HUDEP-2 (cell line): ENCODE data around the gene KCNK6.
"Not testable (repeated sequence)": the region's sequence is repeated elsewhere in the genome, so short reads cannot be mapped to it uniquely, and the experiment has no call there.

Experiments used
- DNase-seq, 76 experiments: peaks; one replicate each; lab custom pipeline; 2025; ENCODE audit not compliant: unreplicated experiment in 76 of 76; lab: John Stamatoyannopoulos, UW

Gene KCNK6

DNA sequence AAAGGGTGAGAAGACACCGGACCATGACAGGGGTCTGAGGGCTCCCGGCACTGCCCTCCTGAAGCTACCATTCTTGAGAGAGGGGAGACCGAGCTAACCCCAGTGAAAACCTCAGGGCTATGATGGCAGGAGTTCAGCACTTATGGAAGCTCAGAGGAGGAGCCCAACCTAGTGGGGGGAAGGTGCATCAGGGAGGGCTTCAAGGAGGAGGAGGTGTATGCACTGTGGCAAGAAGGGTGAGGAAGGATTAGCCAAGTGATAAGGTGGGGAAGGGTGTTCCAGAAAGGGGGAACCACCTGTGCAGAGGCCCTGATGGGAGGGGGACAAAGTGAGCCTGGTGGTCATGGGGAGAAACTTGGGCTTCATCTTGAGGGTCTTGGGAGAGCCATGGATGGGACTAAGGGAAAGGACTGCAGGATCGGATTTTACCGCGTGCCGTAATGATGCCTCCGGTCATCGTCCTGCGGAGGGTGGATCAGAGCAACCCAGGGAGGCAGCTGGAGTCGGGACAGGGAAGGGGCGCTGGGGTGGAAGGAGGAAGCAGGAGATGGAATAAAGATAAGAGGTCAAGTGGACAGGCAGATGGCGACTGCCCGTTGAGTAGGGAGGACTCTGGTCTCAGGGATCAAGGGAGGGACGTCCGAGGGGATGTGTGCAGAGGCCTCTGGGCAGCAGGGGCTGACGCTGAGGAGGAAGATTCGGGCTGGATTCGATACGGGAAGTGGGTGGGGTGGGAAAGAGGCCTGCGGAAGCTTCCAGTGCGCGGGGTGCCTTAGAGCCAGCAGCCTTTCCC lies 41.4 kb downstream of the KCNK6 start:
- DNase-seq = no peak

DNA sequence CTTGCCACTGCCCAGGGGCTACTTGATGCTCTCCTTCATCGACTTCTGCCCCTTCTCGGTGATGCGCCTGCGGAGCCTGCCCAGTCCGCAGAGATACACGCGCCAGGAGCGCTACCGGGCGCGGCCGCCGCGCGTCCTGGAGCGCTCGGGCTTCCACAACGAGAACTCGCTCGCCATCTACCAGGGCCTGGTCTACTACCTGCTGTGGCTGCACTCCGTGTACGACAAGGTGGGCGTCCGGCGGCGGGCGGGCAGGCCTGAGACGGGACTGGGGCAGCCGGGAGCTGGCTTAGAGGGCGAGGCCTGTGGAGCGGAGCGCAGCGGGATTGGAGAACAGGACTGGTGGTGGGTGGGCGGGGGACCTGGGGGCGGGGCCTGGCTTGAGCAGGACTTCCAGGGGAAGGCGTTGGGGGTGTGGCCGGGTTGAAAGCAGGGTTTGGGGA lies 42.0 kb downstream of the KCNK6 start:
- peak in 66 of 76 experiments; percentile 28 to 90 (median 73) for DNase-seq

DNA sequence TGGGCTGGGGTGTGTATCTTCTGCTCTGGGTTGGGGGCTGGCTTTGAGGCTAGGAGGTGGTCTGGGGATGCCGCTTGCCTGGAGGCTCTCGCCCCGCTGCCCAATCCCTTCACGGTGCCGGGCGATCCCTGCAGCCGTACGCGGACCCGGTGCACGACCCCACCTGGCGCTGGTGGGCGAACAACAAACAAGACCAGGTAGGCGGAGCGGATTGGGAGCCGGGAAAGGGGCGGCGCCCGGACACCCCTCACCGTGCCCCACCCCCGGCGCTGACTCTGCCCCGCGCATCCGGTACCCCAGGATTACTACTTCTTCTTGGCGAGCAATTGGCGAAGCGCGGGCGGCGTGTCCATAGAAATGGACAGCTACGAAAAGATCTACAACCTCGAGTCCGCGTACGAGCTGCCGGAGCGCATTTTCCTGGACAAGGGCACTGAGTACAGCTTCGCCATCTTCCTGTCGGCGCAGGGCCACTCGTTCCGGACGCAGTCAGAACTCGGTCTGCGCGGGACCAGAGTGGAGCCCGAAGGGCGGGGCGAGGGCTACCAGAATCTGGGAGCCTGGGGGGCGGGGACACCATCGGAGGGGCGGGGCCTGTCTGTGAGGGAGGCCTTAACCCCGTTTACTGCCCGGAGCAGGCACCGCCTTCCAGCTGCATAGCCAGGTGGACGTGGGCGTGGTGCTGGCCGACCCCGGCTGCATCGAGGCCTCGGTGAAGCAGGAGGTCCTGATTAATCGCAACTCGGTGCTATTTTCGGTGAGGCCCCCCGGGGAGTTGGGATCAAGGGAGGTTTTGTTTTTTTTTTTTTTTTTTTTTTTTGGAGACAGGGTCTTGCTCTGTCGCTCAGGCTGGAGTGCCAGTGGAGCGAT lies 42.7 kb downstream of the KCNK6 start:
- DNase-seq = peak in 69 of 76 experiments; percentile 21 to 97 (median 76)

DNA sequence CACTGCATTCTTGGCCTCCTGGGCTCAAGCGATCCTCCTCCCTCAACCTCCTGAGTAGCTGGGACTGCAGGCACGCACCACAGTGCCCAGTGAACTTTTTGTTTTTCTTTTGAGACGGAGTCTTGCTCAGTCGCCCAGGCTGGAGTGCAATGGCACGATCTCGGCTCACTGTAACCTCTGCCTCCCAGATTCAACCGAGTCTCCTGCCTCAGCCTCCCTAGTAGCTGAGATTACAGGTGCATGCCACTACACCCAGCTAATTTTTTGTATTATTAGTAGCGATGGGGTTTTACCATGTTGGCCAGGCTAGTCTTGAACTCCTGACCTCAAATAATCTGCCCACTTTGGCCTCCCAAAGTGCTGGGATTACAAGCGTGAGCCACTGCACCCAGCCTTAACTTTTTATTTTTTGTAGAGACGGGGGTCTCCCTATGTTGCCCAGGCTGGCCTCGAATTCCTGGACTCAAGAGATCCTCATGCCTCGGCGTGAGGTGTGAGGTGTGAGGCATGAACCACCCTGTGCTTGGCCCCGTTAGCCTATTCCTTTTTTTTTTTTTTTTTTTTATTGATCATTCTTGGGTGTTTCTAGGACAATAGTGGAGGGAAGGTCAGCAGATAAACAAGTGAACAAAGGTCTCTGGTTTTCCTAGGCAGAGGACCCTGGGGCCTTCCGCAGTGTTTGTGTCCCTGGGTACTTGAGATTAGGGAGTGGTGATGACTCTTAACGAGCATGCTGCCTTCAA lies 43.5 kb downstream of the KCNK6 start:
- DNase-seq = not testable (repeated sequence)

DNA sequence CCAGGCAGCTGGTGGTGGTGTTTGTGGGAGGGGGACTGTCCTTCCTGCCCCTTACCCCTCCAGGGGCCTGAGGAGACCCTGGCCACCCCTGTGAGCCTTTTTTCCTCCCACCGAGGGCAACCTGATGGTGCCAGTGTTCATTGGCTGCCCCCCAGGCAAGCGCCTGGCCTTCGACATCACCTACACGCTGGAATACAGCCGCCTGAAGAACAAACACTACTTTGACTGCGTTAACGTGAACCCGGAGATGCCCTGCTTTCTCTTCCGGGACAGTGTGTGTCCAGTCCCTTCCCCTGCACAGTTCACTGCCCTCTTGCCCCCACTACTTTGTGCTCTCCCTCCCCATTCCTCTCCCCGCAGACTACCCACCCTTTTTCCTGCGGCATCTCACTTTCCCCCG lies 47.4 kb downstream of the KCNK6 start:
- DNase-seq = no peak

DNA sequence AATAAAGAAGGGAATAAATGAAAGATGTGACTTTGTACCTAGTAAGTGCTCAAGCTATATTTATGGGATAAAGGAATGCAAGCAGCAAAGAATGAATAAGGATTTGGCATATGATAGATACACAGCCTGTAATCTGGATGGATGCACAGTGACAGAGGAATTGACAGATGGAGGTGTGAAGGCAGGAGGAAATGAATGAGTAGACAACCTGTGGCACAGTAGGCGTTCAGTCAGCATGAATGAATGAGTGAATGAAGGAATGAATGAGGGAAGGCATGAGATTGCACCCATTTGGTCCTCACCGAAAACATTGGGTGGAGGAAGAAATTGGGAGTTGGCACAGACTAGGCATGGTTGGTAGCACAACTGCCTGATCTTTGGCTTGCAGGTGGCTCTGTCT lies 49.9 kb downstream of the KCNK6 start:
- no peak for DNase-seq

DNA sequence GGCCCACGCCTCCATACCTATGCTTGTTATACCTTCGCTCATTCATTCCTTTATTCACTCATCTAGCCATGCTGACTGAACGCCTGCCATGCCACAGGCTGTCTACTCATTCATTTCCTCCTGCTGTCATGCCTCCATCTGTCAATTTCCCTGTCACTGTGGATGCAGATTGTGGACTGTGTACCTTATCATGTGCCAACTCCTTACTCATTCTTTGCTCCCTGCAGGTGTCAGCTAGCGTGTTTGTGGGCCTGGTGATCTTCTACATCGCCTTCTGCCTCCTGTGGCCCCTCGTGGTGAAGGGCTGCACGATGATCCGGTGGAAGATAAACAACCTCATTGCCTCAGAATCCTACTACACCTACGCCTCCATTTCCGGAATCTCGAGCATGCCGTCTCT lies 50.7 kb downstream of the KCNK6 start:
- no peak for DNase-seq

DNA sequence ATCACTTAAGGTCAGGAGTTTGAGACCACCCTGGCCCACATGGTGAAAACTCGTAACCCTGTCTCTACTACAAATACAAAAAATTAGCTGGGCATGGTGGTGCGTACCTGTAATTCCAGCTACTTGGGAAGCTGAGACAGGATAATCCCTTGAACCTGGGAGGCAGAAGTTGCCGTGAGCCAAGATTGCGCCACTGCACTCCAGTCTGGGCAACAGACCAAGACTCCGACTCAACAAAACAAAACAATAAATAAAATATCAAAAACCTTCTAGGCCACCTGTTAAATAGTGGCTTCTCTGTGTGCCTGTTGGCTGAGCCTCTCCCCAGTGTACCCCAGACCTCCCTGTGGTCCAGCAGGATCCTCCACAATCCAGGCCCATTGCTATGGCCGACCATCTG lies 51.4 kb downstream of the KCNK6 start:
- no peak for DNase-seq

DNA sequence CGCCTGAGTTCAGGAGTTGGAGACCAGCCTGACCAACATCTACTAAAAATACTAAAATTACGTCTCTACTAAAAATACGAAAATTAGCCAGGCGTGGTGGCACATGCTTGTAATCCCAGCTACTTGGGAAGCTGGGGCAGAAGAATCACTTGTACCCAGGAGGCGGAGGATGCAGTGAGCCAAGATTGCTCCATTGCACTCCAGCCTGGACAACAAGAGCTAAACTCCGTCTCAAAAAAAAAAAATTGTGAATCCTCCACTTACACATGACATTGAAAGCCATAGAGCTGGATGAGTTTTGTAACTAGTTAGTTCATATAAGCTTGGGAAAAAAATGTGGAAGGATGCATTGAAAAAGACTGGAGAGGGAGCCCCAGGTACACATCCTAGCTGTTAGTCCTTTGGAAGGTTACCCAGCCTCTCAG lies 54.3 kb downstream of the KCNK6 start:
- no peak for DNase-seq

DNA sequence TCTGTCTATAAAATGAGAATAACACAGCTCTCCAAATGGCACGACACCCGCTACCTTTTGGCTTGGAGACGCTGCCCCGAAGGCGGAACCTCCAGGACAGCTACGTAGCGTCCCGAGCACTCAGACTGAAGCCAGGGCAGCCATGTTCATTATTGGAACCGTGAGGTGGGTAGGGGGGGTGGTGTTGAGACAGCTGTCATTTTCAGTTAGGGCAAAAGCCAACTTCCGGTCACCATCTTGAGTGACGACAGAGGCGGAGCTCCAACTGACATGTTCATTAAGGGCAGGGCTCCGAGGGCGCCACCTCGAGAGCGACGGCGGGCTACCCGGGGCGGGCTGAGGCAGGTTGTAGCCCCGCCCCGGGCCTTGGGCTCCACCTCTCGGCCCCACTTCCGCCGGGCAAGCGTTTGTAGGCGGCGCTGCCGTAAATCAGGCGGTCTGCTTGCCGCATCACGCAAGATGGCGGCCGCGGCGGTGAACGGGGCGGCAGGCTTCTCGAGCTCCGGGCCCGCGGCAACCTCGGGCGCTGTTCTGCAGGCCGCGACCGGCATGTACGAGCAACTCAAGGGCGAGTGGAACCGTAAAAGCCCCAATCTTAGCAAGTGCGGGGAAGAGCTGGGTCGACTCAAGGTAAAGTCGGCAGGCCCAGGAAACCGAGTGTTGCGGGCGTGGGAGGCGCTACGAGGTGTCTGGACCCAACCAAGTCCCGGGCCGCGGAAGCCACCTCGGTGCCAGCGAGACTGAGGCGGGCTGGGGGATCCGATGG lies 54.9 kb downstream of the KCNK6 start, which contains the start of gene PSMD8:
PSMD8 (plus strand) TSS at position 240 of the 766 bp plus-strand sequence; CDS start at position 271, 31 bp downstream.
- DNase-seq = peak in 75 of 76 experiments; percentile 94 to 100 (median 100)

DNA sequence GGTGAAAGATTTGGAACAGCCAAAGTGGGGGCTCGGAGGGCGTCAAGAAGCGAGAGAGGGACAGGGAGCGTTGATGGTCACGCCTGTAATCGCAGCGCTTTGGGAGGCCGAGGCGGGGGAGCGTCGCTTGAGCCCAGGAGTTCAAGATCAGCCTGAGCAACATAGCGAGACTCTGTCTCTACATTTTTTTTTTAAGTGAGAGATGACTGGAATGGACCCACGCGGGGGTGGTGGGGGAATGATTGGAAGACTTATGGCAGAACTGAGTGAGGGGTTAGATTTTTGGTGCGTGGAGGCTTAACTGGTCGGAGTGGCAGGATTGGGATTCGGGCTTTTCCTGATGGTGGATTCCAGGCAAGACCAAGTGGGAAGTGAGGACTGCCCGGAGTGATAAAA lies 55.5 kb downstream of the KCNK6 start:
- peak in 3 of 76 experiments; percentile 62 to 73 (median 65) for DNase-seq

DNA sequence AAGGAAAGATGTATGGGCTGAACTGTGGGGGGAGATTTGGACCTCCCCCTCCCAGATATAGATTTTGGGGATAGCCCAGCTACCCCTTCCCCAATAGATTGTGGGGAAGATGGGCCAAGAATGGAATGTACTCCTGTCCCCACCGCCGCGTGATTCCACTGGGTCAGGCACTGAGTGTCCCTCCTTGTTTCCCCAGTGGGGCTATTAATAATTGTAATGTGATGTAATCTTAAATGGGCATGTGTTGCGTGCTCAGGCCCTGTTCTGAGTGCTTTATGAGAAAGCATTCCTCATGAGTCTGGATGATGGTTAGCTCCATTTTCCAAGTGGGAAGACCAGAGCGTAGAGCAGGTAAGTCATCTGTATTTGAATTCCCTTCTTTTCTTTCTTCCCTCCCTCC lies 56.1 kb downstream of the KCNK6 start:
- DNase-seq = no peak

DNA sequence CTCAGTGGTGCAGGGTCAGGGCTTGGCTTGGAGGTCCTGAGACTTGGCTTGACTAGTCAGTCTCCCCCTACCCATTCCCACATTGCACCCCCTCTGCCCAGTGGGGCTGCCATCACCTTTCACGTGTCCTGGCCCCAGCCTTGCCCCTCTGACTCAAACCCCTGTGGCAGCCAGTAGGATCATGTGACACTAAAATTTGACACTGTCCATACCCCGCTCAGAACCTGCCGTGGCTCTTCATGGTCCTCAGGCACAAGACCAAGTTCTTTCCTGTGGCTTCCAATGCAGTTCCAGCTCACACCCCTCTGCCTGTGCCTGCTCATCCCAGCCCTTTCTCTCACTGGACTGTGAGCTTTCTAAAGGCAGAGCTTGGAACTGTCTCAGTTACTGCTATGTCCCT lies 56.9 kb downstream of the KCNK6 start:
- no peak for DNase-seq

DNA sequence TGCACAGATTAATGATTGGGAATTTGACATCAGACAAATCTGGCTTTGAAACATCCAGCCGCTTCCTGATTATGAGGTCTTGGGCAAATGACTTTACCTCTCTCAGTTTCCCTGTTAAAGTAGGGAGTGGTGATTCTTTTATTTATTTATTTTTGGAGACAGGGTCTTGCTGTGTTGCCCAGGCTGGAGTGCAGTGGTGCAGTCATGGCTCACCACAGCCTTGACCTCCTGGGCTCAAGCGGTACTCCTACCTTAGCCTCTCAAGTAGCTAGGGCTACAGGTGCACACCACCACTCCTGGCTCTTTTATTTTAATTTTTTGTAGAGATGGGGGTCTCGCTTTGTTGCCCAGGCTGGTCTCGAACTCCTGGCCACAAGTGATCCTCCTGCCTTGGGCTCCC lies 57.4 kb downstream of the KCNK6 start:
- no peak for DNase-seq

DNA sequence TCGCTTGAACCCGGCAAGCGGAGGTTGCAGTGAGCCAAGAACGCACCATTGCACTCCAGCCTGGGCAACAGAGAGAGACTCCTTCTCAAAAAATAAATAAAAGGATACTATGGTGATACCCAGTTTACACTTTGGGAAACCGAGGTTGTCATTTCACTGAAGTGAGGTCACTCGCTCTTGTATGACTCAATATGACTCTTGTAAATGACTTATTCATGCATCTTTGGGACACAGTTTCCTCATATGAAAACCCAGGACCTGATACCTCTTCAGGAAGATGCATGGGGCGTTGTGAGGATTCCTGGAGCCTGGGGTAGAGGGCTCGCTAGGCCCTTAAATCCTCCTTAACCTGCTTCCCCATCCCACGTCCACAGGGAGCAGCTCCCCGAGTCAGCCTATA lies 59.2 kb downstream of the KCNK6 start:
- DNase-seq = no peak

DNA sequence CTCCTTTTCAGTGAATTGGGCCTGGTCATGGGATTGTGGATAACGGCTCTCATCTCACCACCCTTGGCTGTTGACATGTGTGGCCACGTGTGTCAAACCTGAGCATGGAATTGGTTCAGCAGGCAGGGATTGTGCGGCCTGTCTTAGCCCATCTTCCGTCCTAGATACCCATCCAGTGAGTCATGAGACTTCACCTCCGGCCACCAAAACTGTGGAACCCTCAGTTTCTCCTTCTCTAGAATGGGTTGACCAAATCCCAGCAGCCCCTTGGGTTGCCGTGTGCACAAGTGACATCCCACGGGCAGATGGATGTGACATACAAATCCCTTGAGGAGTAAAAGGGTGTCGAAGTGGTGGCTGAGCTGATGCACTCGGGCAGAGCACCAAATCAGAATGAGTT lies 61.5 kb downstream of the KCNK6 start:
- DNase-seq = no peak
